MG63 (cell line): ENCODE data around the gene PIH1D1. TPM values are rescaled to one million over a fixed set of nuclear protein-coding genes. Genes with fewer than 3 reads are reported as not detected.

Source experiments
- DNase-seq: peaks from one replicate; pipeline ENCODE4 v3.0.0-alpha.2; 2020
- H3K27me3 ChIP-seq: fragments of 250-450 bp; sonication (Bioruptor Pico); 2 replicates; pipeline ENCODE4 v1.5.1; 2020; ENCODE audit warnings: mild to moderate bottlenecking, moderate library complexity
- H3K36me3 ChIP-seq: fragments of 250-450 bp; sonication (Bioruptor Pico); 2 replicates; pipeline ENCODE4 v1.5.1; 2020; ENCODE audit warnings: mild to moderate bottlenecking, moderate library complexity
- H3K4me3 ChIP-seq: fragments of 250-450 bp; sonication (Bioruptor Pico); 2 replicates; pipeline ENCODE4 v1.5.1; 2020; ENCODE audit warnings: mild to moderate bottlenecking, moderate library complexity
- H3K9me3 ChIP-seq: fragments of 250-450 bp; sonication (Bioruptor Pico); 2 replicates; pipeline ENCODE4 v1.5.1; 2020; ENCODE audit warnings: mild to moderate bottlenecking, moderate library complexity
- total RNA-seq: library from RNA; depleted of rRNA; stranded (reverse); fragments of >200 nt; shearing (Covaris generic); gene quantifications from 2 replicates; pipeline ENCODE4 v1.2.3, GENCODE V29; 2014; ENCODE audit warnings: low replicate concordance; rRNA removed

The PIH1D1 gene
- 121 and 144 TPM in 2 replicates for total RNA-seq

GRCh38 chr19:49451430-49452181 lies at the start of gene PIH1D1:
PIH1D1 (minus strand) TSS chr19:49451814; CDS start chr19:49451574, 240 bp downstream.
- Histone ChIP-seq H3K27me3 (no peaks in the 10 kb centered on the region), H3K4me3 (peak within 1 kb of the TSS; percentile 89), H3K9me3 (no peaks in the 10 kb centered on the region)

GRCh38 chr19:49499030-49499670 lies 47.5 kb upstream of the PIH1D1 start:
- Histone ChIP-seq H3K36me3 (peaks cover 40% of the 10 kb centered on the region), H3K9me3 (no peaks in the 10 kb centered on the region), H3K27me3 (no peaks in the 10 kb centered on the region), H3K4me3 (peak overlapping the region; percentile 90; the same call in 1 of the 2 replicates)
- no peak for DNase-seq

More at GRCh38 chr19:49451430-49452181, at the start of gene PIH1D1:
- peak; percentile 99 for DNase-seq
- H3K36me3 ChIP-seq, result peaks cover 43% of the 10 kb centered on the region

GRCh38 chr19:49498475-49498874 lies 46.9 kb upstream of the PIH1D1 start:
- Histone ChIP-seq H3K27me3 (no peaks in the 10 kb centered on the region), H3K36me3 (peaks cover 40% of the 10 kb centered on the region), H3K4me3 (peak overlapping the region; percentile 90; the same call in 1 of the 2 replicates), H3K9me3 (no peaks in the 10 kb centered on the region)
- no peak for DNase-seq

GRCh38 chr19:49497789-49498103 lies 46.1 kb upstream of the PIH1D1 start:
- DNase-seq, result no peak
- Histone ChIP-seq H3K9me3 (no peaks in the 10 kb centered on the region; the same call in 1 of the 2 replicates), H3K36me3 (peaks cover 46% of the 10 kb centered on the region), H3K27me3 (peaks cover 3% of the 10 kb centered on the region; the same call in 1 of the 2 replicates), H3K4me3 (peak overlapping the region; percentile 90)

- peak; percentile 72 for DNase-seq
- Histone ChIP-seq H3K36me3 (peaks cover 51% of the 10 kb centered on the region), H3K9me3 (no peaks in the 10 kb centered on the region; the same call in 1 of the 2 replicates), H3K27me3 (peaks cover 5% of the 10 kb centered on the region; the same call in 1 of the 2 replicates), H3K4me3 (peak overlapping the region; percentile 90)
Measured at GRCh38 chr19:49497047-49497788, 45.6 kb upstream of the PIH1D1 start.

- Histone ChIP-seq H3K36me3 (peaks cover 58% of the 10 kb centered on the region), H3K4me3 (peak overlapping the region; percentile 90), H3K9me3 (no peaks in the 10 kb centered on the region; the same call in 1 of the 2 replicates), H3K27me3 (peaks cover 5% of the 10 kb centered on the region; the same call in 1 of the 2 replicates)
- DNase-seq, result no peak
Measured at GRCh38 chr19:49496574-49497008, 45.0 kb upstream of the PIH1D1 start.

- DNase-seq, result no peak
Measured at GRCh38 chr19:49492573-49493405, 41.2 kb upstream of the PIH1D1 start.

GRCh38 chr19:49491804-49492572 lies 40.4 kb upstream of the PIH1D1 start:
- Histone ChIP-seq H3K36me3 (peaks cover 66% of the 10 kb centered on the region), H3K27me3 (peaks cover 9% of the 10 kb centered on the region; the same call in 1 of the 2 replicates), H3K4me3 (no peak overlapping the region; the same call in 1 of the 2 replicates), H3K9me3 (peaks cover 9% of the 10 kb centered on the region)
- no peak for DNase-seq

More at GRCh38 chr19:49492573-49493405, 41.2 kb upstream of the PIH1D1 start:
- Histone ChIP-seq H3K36me3 (peaks cover 70% of the 10 kb centered on the region), H3K9me3 (peaks cover 9% of the 10 kb centered on the region), H3K27me3 (peaks cover 8% of the 10 kb centered on the region; the same call in 1 of the 2 replicates), H3K4me3 (no peak overlapping the region; the same call in 1 of the 2 replicates)

- peaks cover 9% of the 10 kb centered on the region for H3K9me3 ChIP-seq
- DNase-seq, result no peak
- H3K36me3 ChIP-seq, result peaks cover 59% of the 10 kb centered on the region
- peaks cover 9% of the 10 kb centered on the region; the same call in 1 of the 2 replicates for H3K27me3 ChIP-seq
- peak overlapping the region; percentile 99; the same call in 1 of the 2 replicates for H3K4me3 ChIP-seq
Measured at GRCh38 chr19:49491030-49491803, 39.6 kb upstream of the PIH1D1 start.

GRCh38 chr19:49490287-49491029 lies 38.8 kb upstream of the PIH1D1 start:
- no peak for DNase-seq
- Histone ChIP-seq H3K36me3 (peaks cover 59% of the 10 kb centered on the region), H3K27me3 (peaks cover 9% of the 10 kb centered on the region; the same call in 1 of the 2 replicates), H3K9me3 (peaks cover 9% of the 10 kb centered on the region), H3K4me3 (peak overlapping the region; percentile 99)

- Histone ChIP-seq H3K36me3 (peaks cover 59% of the 10 kb centered on the region), H3K27me3 (peaks cover 9% of the 10 kb centered on the region; the same call in 1 of the 2 replicates), H3K4me3 (peak overlapping the region; percentile 99), H3K9me3 (peaks cover 9% of the 10 kb centered on the region)
- DNase-seq, result peak; percentile 68
Measured at GRCh38 chr19:49489601-49490167, 38.1 kb upstream of the PIH1D1 start.

GRCh38 chr19:49488863-49489537 lies 37.4 kb upstream of the PIH1D1 start:
- H3K4me3 ChIP-seq, result peak overlapping the region; percentile 99
- peaks cover 59% of the 10 kb centered on the region for H3K36me3 ChIP-seq
- DNase-seq, result no peak
- H3K9me3 ChIP-seq, result peaks cover 9% of the 10 kb centered on the region
- H3K27me3 ChIP-seq, result peaks cover 9% of the 10 kb centered on the region; the same call in 1 of the 2 replicates
